ENCODE data around the gene SMARCA5.
"Not testable (repeated sequence)": the region's sequence is repeated elsewhere in the genome, so short reads cannot be mapped to it uniquely, and the experiment has no call there.

Gene SMARCA5, protein sequence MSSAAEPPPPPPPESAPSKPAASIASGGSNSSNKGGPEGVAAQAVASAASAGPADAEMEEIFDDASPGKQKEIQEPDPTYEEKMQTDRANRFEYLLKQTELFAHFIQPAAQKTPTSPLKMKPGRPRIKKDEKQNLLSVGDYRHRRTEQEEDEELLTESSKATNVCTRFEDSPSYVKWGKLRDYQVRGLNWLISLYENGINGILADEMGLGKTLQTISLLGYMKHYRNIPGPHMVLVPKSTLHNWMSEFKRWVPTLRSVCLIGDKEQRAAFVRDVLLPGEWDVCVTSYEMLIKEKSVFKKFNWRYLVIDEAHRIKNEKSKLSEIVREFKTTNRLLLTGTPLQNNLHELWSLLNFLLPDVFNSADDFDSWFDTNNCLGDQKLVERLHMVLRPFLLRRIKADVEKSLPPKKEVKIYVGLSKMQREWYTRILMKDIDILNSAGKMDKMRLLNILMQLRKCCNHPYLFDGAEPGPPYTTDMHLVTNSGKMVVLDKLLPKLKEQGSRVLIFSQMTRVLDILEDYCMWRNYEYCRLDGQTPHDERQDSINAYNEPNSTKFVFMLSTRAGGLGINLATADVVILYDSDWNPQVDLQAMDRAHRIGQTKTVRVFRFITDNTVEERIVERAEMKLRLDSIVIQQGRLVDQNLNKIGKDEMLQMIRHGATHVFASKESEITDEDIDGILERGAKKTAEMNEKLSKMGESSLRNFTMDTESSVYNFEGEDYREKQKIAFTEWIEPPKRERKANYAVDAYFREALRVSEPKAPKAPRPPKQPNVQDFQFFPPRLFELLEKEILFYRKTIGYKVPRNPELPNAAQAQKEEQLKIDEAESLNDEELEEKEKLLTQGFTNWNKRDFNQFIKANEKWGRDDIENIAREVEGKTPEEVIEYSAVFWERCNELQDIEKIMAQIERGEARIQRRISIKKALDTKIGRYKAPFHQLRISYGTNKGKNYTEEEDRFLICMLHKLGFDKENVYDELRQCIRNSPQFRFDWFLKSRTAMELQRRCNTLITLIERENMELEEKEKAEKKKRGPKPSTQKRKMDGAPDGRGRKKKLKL

DNA sequence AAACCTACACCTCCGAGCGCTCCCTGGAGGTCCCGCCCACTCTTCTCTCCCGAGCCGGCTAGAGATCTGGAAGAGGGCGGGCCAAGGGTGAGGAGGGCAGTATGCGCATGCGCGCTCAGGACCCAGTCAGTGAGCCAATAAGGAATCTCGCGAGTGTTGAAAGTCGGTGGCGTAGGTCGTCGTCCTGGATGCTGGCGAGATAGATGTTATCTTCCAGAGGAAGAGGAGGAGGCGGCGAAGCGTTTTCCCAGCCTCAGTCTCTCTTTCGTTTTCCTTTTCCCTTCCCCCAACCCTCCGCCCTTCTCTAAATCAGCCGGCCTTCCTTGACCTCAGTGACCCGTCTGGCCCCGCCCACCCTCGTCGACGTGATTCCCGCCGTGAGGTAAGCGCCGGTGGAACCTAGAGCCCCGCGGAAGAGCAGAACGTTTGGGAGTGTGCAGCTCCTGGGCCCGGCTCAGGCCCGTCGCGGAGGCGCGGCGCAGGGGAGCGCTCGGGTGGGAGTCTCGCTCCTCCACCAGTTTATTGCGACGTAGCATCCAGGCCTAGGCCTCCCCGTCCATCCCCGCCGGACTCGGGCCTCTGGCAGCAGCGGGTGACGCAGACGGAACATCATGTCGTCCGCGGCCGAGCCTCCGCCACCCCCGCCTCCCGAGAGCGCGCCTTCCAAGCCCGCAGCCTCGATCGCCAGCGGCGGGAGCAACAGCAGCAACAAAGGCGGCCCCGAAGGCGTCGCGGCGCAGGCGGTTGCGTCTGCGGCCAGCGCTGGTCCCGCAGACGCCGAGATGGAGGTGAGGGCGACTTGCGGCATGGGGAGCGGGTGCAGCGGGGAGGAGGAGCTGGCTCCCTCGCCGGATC lies at the start of gene SMARCA5:
SMARCA5 (plus strand) TSS at position 389 of the 855 bp plus-strand sequence; CDS start at position 612, 223 bp downstream.
- peak; percentile 99 for DNase-seq

DNA sequence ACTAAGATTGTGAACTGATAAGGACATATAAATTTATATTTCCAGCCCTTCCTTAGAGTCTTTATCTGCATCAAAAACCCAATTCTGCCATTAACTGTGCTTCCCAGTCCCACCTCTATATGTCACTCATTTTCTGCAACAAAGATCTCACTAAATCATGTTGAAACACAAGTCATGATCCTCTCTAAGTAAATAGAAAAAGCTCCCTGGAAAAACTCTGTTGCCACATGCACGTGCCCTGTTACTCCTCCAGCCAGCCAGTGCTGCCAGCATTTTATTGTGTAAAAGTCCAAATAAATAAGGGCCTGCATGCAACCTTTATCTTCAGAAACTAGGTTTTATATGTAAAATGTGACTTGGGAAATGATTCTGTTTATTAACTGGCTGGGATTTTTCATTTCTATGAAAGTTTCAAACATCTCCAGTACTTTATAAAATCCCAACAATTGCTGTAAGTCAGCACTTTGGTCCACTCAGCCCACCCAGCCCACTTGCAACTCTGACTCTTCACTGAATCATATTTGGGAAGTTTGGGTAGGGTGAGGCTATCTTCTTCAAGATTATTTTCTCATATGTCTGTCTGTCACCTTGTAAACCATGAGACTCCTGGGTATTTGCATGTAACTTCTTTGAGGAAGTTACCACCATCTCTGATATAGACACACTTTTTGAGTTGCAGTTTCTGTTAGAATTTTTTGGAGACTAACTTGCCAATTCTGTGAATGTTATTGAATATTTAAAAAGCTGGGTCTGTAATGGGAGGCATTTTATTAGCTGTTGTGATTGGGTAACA lies 40.0 kb upstream of the SMARCA5 start:
- no peak for DNase-seq

GRCh38 chr4:143477487-143477886 lies 36.0 kb upstream of the SMARCA5 start:
- DNase-seq = no peak

GRCh38 chr4:143481361-143481760 lies 32.1 kb upstream of the SMARCA5 start:
- no peak for DNase-seq

GRCh38 chr4:143482840-143483239 lies 30.7 kb upstream of the SMARCA5 start:
- DNase-seq = no peak

- DNase-seq = no peak
These were observed 27.2 kb upstream of the SMARCA5 start for GRCh38 chr4:143486314-143486713.

GRCh38 chr4:143488687-143489086 lies 24.8 kb upstream of the SMARCA5 start:
- DNase-seq = no peak

- DNase-seq = no peak
These were observed 24.4 kb upstream of the SMARCA5 start for GRCh38 chr4:143489106-143489505.

DNA sequence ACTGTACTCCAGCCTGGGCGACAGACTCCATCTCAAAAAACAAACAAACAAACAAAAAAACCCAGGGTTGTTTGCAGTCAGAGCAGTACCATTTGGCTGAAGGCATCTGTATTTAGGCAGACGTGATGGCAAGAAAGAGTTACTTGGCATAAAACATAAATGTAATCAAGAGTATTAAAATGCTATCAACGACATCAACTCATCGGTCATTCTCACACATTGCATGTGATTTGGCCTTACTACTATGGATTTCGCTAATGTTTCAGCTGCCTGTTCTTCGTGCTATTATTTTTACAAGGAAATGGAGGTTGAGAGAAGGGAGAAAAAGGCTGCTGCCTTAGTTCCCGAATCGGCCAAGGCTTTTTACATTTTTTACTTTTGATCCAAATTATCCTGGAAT lies 15.5 kb upstream of the SMARCA5 start:
- no peak for DNase-seq

DNA sequence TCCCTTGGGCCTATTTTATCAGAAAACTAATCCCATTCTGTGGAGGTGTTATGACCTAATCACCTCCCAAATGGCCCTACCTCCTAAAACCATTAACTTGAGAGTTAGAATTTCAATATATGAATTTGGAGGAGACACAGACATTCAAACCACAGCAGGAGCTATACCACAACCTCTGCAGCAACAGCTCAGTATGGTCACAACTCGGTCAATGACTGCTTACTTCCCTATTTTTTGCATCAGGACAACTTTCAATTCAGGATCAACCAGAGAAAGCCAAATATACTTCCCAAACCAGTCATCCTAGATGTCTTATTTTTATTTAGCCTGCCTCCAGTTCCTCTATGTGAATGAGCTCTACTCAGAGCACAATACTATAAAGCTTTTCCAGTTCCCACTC lies 11.3 kb upstream of the SMARCA5 start:
- DNase-seq = no peak

- no peak for DNase-seq
These were observed 7.5 kb upstream of the SMARCA5 start for GRCh38 chr4:143506031-143506430.

- no peak for DNase-seq
These were observed 1.6 kb upstream of the SMARCA5 start for GRCh38 chr4:143511906-143512305.

GRCh38 chr4:143512978-143513313 lies 556 bp upstream of the SMARCA5 start:
- DNase-seq = no peak

- DNase-seq = no peak
These were observed 630 bp downstream of the SMARCA5 start for GRCh38 chr4:143514169-143514495.

- DNase-seq = peak; percentile 86
These were observed 995 bp downstream of the SMARCA5 start for GRCh38 chr4:143514497-143514896.

GRCh38 chr4:143514901-143515300 lies 1.4 kb downstream of the SMARCA5 start:
- no peak for DNase-seq

DNA sequence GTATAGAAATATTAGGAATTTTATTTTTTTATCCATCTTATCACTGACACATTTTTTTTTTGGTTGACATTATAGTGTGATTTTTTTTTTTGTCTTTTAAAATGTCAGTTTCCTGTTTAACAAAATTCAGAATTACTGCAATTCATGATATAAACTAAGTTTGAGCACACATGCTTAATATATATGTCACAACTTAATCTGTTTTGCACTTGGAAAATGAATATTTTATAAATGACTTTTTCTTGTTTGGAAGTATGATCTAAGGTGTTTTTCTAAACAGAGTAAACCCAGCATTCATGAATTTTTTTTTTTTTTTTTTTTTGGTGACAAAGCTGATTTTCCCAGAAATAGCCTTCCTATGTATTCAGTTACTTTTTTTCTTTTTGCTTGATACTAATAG lies 2.4 kb downstream of the SMARCA5 start:
- no peak for DNase-seq

DNA sequence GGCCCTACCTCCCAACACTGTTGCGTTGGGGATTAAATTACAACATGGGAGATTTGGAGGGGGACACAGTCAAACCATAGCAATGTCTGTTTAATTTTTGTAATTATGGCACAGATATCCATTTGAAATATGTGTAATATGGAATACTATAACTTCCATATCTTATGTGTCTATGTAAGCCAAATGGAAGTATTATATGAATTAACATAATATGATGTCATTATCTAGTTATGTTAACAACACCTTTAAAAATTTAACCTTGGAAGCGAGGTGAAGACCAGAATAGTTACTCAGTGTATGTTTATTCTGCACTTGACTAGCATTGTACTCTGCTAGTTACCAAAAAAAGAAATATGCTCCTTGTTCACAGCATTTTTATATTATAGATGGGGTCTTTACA lies 4.3 kb downstream of the SMARCA5 start:
- no peak for DNase-seq

- no peak for DNase-seq
These were observed 10.7 kb downstream of the SMARCA5 start for GRCh38 chr4:143524211-143524610.

GRCh38 chr4:143528046-143528445 lies 14.5 kb downstream of the SMARCA5 start:
- not testable (repeated sequence) for DNase-seq

- DNase-seq = no peak
These were observed 17.9 kb downstream of the SMARCA5 start for GRCh38 chr4:143531380-143531779.

Measured in retina (tissue), 1 donor.